HEK293T (cell line): Measurements from ENCODE around the gene USP31.

ENCODE experiments used
- FOXA1 ChIP-seq: fragments of 450-650 bp; IDR thresholded peaks from 2 replicates; pipeline ENCODE4 v1.6.1; 2016; ENCODE audit warnings: mild to moderate bottlenecking
- FOXK2 ChIP-seq: fragments of 450-650 bp; IDR thresholded peaks from 2 replicates; pipeline ENCODE4 v1.6.1; 2016; ENCODE audit warnings: mild to moderate bottlenecking
- FOXM1 ChIP-seq: fragments of 450-650 bp; IDR thresholded peaks from 2 replicates; pipeline ENCODE4 v1.6.1; 2017; ENCODE audit warnings: mild to moderate bottlenecking, borderline replicate concordance
- HDGF ChIP-seq: fragments of 450-650 bp; IDR thresholded peaks from 2 replicates; pipeline ENCODE4 v1.6.1; 2017; ENCODE audit warnings: antibody characterized with exemption, borderline replicate concordance
- SUZ12 ChIP-seq: fragments of 450-650 bp; IDR thresholded peaks from 2 replicates; pipeline ENCODE4 v1.6.1; 2016; ENCODE audit warnings: mild to moderate bottlenecking
- TARDBP ChIP-seq: fragments of 450-650 bp; IDR thresholded peaks from 2 replicates; pipeline ENCODE4 v1.6.1; 2016
- TF ChIP-seq, protein P1 (sequence below): fragments of 450-650 bp; IDR thresholded peaks from 2 replicates; pipeline ENCODE4 v1.6.1; 2016

GRCh38 chr16:23088018-23088417 is 61.2 kb downstream of the USP31 start:
- TF ChIP-seq, protein P1, sequence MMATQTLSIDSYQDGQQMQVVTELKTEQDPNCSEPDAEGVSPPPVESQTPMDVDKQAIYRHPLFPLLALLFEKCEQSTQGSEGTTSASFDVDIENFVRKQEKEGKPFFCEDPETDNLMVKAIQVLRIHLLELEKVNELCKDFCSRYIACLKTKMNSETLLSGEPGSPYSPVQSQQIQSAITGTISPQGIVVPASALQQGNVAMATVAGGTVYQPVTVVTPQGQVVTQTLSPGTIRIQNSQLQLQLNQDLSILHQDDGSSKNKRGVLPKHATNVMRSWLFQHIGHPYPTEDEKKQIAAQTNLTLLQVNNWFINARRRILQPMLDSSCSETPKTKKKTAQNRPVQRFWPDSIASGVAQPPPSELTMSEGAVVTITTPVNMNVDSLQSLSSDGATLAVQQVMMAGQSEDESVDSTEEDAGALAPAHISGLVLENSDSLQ: no peak
- TF ChIP-seq SUZ12: no peak
- no peak for TF ChIP-seq FOXA1
- TF ChIP-seq TARDBP: no peak
- TF ChIP-seq FOXM1: no peak
- TF ChIP-seq HDGF: no peak
- no peak for TF ChIP-seq FOXK2
